ENCODE measurements around the gene HEATR5A.

HEATR5A gene

DNA sequence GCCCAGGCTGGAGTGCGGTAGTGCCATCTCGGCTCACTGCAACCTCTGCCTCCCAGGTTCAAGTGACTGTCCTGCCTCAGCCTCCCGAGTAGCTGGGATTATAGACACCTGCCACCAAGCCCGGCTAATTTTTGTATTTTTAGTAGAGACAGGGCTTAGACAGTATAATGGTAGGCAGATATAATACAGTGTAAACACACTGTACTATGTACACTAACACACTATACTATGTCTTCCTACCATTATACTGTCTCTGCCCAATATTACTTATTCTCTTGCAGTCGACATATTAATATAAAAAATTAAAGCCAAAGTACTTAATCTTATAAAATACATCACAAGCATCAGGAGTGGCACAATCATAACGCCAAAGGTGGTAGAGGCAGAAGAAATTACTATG is 21.9 kb upstream of the HEATR5A start:
- no peak for ATAC-seq

DNA sequence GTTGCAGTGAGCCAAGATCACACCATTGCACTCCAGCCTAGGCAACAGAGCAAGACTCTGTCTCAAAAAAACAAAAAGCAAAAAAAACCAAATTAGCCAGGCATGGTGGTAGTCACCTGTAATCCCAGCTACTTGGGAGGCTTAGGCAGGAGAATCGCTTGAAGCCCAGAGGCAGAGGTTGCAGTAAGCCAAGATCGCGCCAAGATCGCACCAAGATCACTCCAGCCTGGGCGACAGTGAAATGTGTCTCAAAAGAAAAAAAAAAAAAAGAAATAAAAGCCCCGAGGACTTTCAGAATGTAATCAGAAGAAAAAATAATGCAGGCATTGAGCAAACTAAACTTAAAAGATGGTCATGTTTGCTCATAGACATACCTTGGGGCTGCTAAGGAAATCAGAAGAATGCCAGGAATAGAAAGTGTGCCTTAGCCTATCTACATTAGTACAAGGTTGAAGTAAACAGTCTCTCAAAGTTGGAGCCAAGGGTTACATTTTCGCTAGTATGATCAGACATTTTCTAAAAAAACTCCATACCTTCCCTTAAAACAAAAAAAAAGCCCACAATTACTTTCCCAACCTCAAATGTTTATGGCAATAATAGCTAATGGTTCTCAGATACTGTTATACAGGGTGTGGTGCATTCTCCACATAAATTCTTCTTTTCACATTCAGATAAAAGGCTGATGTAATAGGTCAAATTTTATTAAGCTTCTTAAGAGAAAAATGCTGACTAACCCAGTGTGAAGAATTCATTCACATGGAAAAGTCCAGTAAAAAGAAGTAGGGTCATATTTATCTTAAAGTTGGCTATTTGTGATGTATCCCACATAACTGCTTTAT is 21.1 kb upstream of the HEATR5A start:
- ATAC-seq = peak; percentile 40
- TF ChIP-seq, protein P1, sequence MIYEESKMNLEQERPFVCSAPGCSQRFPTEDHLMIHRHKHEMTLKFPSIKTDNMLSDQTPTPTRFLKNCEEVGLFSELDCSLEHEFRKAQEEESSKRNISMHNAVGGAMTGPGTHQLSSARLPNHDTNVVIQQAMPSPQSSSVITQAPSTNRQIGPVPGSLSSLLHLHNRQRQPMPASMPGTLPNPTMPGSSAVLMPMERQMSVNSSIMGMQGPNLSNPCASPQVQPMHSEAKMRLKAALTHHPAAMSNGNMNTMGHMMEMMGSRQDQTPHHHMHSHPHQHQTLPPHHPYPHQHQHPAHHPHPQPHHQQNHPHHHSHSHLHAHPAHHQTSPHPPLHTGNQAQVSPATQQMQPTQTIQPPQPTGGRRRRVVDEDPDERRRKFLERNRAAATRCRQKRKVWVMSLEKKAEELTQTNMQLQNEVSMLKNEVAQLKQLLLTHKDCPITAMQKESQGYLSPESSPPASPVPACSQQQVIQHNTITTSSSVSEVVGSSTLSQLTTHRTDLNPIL (CRISPR knock-in tag; IDR thresholded peaks at IDR 0.05; ENCODE audit: low read depth) = no peak
- peak; percentile 87 for TF ChIP-seq ISL1 (CRISPR knock-in tag; IDR thresholded peaks at IDR 0.05)

More for the DNA sequence above, 21.9 kb upstream of the HEATR5A start:
- TF ChIP-seq ZFP3 (CRISPR knock-in tag; IDR thresholded peaks at IDR 0.05) (no peak), ZFP30 (CRISPR knock-in tag; IDR thresholded peaks at IDR 0.05) (no peak), SNAI2 (CRISPR knock-in tag; IDR thresholded peaks at IDR 0.05) (no peak), ISL1 (CRISPR knock-in tag; IDR thresholded peaks at IDR 0.05) (no peak), ZNF8 (CRISPR knock-in tag; IDR thresholded peaks at IDR 0.05) (no peak), RARB (CRISPR knock-in tag; IDR thresholded peaks at IDR 0.05) (no peak), BACH2 (CRISPR knock-in tag; IDR thresholded peaks at IDR 0.05; ENCODE audit: borderline replicate concordance) (no peak), ARNTL (CRISPR knock-in tag; IDR thresholded peaks at IDR 0.05; ENCODE audit: borderline replicate concordance, low read depth) (no peak), ZC3H10 (CRISPR knock-in tag; IDR thresholded peaks at IDR 0.05) (no peak), ZNF565 (CRISPR knock-in tag; conservative IDR thresholded peaks at IDR 0.05; ENCODE audit: low read depth) (no peak), GLIS3 (CRISPR knock-in tag; IDR thresholded peaks at IDR 0.05) (no peak), OSR1 (CRISPR knock-in tag; IDR thresholded peaks at IDR 0.05) (no peak), TCF4 (CRISPR knock-in tag; IDR thresholded peaks at IDR 0.05; ENCODE audit: borderline replicate concordance) (no peak)
- TF ChIP-seq, protein P2, sequence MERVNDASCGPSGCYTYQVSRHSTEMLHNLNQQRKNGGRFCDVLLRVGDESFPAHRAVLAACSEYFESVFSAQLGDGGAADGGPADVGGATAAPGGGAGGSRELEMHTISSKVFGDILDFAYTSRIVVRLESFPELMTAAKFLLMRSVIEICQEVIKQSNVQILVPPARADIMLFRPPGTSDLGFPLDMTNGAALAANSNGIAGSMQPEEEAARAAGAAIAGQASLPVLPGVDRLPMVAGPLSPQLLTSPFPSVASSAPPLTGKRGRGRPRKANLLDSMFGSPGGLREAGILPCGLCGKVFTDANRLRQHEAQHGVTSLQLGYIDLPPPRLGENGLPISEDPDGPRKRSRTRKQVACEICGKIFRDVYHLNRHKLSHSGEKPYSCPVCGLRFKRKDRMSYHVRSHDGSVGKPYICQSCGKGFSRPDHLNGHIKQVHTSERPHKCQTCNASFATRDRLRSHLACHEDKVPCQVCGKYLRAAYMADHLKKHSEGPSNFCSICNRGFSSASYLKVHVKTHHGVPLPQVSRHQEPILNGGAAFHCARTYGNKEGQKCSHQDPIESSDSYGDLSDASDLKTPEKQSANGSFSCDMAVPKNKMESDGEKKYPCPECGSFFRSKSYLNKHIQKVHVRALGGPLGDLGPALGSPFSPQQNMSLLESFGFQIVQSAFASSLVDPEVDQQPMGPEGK (CRISPR knock-in tag; IDR thresholded peaks at IDR 0.05; ENCODE audit: borderline replicate concordance) = no peak
- TF ChIP-seq, protein P1 (CRISPR knock-in tag; IDR thresholded peaks at IDR 0.05; ENCODE audit: low read depth) = no peak

DNA sequence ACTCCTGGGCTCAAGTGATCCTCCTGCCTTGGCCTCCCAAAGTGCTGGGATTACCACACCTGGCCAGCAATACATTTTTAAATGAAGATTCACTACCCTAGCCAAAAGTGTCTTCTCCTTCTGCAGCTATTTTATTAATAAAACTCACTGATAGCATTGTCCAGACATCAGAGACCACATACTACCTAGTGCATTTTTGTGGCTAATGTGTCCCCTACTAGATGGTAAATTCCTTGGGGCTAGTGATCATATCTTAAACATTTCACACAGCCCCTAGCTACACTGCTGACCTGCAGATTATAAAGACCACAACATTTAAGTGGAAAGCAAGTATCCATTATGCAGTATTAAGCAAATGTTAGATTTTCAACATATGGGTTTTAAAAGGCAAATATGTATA is 19.9 kb upstream of the HEATR5A start:
- TF ChIP-seq, protein P3, sequence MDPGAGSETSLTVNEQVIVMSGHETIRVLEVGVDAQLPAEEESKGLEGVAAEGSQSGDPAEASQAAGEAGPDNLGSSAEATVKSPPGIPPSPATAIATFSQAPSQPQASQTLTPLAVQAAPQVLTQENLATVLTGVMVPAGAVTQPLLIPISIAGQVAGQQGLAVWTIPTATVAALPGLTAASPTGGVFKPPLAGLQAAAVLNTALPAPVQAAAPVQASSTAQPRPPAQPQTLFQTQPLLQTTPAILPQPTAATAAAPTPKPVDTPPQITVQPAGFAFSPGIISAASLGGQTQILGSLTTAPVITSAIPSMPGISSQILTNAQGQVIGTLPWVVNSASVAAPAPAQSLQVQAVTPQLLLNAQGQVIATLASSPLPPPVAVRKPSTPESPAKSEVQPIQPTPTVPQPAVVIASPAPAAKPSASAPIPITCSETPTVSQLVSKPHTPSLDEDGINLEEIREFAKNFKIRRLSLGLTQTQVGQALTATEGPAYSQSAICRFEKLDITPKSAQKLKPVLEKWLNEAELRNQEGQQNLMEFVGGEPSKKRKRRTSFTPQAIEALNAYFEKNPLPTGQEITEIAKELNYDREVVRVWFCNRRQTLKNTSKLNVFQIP (CRISPR knock-in tag; IDR thresholded peaks at IDR 0.05; ENCODE audit: borderline replicate concordance, low read depth) = no peak
- TF ChIP-seq OSR1 (CRISPR knock-in tag; IDR thresholded peaks at IDR 0.05) = no peak
- no peak for TF ChIP-seq PPARA (CRISPR knock-in tag; IDR thresholded peaks at IDR 0.05; ENCODE audit: borderline replicate concordance)
- TF ChIP-seq ZNF70 (CRISPR knock-in tag; IDR thresholded peaks at IDR 0.05) = no peak
- TF ChIP-seq ZNF8 (CRISPR knock-in tag; IDR thresholded peaks at IDR 0.05) = no peak
- TF ChIP-seq, protein P2 (CRISPR knock-in tag; IDR thresholded peaks at IDR 0.05; ENCODE audit: borderline replicate concordance) = no peak
- no peak for TF ChIP-seq SNAI2 (CRISPR knock-in tag; IDR thresholded peaks at IDR 0.05)
- TF ChIP-seq TCF4 (CRISPR knock-in tag; IDR thresholded peaks at IDR 0.05; ENCODE audit: borderline replicate concordance) = no peak
- no peak for TF ChIP-seq GLIS3 (CRISPR knock-in tag; IDR thresholded peaks at IDR 0.05)
- TF ChIP-seq, protein P4, sequence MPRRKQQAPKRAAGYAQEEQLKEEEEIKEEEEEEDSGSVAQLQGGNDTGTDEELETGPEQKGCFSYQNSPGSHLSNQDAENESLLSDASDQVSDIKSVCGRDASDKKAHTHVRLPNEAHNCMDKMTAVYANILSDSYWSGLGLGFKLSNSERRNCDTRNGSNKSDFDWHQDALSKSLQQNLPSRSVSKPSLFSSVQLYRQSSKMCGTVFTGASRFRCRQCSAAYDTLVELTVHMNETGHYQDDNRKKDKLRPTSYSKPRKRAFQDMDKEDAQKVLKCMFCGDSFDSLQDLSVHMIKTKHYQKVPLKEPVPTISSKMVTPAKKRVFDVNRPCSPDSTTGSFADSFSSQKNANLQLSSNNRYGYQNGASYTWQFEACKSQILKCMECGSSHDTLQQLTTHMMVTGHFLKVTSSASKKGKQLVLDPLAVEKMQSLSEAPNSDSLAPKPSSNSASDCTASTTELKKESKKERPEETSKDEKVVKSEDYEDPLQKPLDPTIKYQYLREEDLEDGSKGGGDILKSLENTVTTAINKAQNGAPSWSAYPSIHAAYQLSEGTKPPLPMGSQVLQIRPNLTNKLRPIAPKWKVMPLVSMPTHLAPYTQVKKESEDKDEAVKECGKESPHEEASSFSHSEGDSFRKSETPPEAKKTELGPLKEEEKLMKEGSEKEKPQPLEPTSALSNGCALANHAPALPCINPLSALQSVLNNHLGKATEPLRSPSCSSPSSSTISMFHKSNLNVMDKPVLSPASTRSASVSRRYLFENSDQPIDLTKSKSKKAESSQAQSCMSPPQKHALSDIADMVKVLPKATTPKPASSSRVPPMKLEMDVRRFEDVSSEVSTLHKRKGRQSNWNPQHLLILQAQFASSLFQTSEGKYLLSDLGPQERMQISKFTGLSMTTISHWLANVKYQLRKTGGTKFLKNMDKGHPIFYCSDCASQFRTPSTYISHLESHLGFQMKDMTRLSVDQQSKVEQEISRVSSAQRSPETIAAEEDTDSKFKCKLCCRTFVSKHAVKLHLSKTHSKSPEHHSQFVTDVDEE (CRISPR knock-in tag; IDR thresholded peaks at IDR 0.05) = no peak
- no peak for TF ChIP-seq TOX (CRISPR knock-in tag; IDR thresholded peaks at IDR 0.05; ENCODE audit: borderline replicate concordance)
- TF ChIP-seq, protein P1 (CRISPR knock-in tag; IDR thresholded peaks at IDR 0.05; ENCODE audit: low read depth) = no peak
- no peak for TF ChIP-seq BACH2 (CRISPR knock-in tag; IDR thresholded peaks at IDR 0.05; ENCODE audit: borderline replicate concordance)
- ATAC-seq = no peak

Data from SK-N-SH treated with all-trans-retinoic acid at 6 μM for 48 hours (cell line).